SKM-1 treated with dmso at 0.1 percent for 144 hours (cell line): ENCODE measurements around the gene CRCP.
"Not testable (repeated sequence)": the region's sequence is repeated elsewhere in the genome, so short reads cannot be mapped to it uniquely, and the experiment has no call there.

Experiments
- DNase-seq: peaks from one replicate; lab custom pipeline; 2025; ENCODE audit not compliant: unreplicated experiment; lab: John Stamatoyannopoulos, UW

Gene CRCP

DNA sequence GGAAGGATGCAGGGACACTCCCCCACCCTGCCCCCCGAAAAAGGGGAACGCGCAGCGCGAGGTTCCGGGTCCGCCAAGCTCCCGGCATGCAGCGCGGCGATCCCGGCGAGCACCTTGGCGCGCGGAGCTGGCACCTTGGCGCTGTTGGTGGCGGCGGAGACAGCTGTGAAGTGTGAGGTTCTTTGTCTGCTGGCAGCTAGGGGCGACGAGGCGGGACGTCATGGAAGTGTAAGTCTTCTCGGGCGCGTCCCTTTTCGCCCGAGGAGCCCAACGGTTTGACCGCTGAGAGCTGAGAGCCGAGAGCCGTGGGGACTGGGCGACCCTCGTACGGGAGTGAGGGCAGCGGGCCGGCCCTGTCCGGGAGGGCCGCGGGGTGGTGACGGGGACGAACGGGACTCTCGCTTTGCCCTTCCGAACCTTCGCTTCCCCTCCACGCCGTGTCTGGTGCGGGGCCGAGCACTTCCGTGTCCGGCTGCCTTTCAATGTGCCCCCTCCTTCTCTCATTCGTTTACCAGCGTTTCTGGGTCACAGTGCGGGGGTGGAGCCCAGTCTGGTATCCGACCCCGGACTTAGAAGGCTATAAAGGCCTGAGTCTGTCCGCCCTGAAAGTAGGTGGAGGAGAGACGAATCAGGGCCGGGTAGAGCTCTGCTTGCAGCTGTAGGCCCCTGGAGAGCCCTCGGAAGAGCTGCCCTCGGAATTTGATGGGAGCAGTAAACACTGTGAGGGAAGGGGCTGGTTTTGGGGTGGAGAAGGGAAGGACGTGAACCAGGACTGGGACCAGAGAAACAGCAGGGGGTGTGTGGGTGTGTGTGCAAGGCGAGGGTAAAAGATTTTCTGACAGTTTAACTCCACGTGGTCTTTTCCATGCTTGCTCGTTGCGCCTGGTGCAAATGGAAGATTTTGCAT, at the start of gene CRCP:
CRCP (plus strand) TSS at position 105 of the 907 bp plus-strand sequence; CDS start at position 221, 116 bp downstream.
- DNase-seq = peak; percentile 72

DNA sequence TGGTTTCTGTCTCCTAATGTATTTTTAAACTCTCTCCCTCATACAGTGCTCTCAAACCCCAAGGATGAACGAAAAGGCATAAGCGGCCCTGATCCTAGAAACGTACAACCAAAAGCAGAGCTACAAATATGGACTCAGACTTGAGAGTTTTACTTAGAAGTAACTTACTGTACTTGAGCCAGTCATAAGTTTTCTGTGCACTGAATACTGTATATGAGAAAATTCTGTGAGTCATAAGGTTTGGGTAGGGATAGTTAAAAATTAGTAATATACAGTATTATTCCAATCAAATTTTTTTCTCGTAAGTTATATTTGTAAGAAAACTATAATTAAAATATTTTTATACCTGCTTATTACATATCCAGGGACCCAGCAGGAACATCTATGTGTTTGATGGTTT, 44.9 kb upstream of the CRCP start:
- DNase-seq = no peak

DNA sequence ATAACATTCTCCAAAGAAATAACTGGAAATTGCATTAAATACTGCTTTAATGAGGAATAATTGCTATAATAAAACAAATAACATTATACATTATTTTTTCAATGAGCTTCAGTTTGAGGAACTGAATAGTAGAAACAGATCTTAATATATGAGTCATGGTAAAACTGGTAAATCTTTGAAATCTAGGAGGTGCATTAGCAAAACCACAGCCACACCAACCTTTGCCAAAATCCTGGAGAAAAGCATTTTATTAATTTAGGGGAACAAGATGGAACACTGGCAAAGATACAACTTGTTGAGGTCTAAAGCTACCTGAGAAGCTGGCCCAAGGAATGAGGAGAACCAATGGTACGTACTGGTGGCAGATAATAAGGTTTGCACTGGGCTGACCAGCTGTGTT, 44.4 kb upstream of the CRCP start:
- DNase-seq = no peak

DNA sequence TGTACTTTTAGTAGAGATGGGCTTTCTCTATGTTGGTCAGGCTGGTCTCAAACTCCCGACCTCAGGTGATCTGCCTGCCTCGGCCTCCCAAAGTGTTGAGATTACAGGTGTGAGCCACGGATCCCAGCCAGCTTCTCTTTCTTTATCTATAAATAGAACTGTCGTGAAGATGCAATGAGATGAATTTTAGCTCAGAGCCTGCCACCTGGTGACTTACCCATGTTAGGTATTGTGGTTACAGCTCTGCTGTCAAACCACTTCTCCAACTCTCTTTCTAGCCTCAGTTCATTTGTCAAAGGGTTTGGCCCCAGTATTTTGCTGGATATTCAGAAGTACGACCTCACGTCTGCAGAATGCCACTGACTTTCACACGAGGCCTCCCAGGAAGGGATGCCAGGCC, 42.4 kb upstream of the CRCP start:
- DNase-seq = not testable (repeated sequence)

DNA sequence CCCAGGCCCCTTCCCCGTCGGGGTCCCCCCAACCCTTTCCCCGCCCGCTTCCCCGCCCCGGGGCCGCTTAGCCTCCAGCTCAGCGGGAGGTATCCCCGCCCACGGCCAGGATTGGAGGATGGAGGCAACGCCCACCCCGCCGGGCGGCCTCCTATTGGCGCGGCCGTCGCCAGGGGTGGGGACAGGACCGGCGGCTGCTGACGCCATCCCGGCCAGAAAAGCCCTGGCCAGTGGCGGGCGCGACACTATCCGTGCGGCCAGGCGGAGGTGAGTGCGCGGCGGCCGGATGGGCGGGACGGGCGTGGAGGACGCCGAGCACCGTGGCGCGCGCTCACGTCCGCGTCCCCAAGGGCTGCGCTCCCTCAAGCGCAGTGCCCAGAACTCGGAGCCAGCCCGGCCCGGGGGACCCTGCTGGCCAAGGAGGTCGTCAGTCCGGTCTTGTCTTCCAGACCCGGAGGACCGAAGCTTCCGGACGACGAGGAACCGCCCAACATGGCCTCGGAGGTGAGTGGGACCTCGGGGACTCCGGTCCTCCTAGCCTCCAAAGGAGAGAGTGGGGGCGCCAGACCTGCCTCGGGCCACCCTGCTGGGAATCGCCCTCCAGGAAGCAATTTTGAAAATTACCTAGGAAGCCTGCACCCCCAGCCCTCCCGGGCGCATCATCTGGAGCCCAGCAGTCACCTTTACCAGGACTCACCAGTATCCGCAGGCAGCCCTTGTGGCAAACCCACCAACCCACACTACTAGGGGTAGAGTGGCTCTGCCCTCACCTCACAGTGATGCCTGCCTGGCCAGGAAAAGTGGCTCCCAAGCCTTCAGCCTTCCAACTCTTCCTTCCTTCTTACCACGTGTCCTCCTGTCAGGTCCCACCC, 38.8 kb upstream of the CRCP start, which contains the start of gene ASL:
ASL (plus strand) TSS at position 230 of the 872 bp plus-strand sequence; CDS start at position 493, 263 bp downstream.
- peak; percentile 86 for DNase-seq

DNA sequence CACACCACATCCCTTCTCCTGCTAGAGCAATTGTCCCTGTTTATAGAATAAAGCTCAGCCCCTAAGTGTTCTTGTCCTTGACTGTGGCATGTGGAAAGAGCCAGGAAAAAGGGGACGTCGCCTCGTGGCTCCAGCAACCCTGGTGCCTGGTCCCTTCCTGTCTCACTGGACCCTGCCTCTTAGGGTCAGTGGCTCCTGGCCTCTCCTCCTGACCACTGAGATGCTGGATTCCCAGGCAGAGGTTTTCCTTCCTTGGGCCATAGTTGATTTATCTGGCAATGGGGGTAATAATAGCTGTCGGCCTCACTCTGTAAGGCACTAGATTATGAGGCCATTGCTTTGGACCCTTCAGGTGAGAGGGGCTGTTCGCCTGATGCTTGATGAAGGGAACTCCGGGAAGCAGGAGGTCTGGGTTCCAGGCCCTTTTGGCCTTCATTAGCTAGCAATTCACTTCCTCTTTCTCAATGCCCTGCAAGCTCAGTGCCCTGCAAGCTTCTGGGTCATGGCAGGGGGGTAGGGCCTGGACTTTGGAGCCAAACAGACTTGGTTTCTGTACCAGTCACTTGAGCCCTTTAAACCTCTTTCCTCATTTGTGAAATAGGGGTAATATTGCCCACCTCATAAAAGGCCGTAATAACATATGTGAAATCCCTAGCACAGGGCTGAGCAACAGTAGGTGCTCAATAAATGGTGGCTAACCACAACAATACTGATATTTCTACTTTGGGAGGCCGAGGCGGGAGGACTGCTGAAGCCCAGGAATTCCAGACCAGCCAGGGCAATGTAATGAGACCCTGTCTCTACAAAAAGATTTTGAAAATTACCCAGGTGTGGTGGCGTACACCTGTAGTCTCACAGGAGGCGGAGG, 38.0 kb upstream of the CRCP start:
- peak; percentile 30 for DNase-seq

DNA sequence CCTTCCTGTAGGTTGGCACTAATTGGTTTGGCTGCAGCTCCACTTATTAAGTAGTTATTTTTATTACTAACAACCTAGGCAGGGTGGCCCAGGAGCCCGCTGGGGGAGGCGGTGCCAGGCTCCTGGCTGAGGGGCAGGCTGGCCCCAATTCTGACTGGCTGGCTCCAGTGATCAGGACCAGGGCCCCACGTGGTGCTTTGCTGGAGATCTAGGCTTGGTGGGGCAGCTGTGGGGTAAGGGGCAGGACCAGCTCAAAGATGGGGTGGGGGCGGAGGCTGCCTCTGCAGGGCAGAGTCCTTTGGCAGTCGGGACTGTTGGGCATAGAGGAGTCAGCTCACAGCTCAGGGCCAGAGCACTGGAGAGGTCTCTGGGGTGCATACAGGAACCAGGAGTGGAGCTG, 36.6 kb upstream of the CRCP start:
- DNase-seq = no peak

DNA sequence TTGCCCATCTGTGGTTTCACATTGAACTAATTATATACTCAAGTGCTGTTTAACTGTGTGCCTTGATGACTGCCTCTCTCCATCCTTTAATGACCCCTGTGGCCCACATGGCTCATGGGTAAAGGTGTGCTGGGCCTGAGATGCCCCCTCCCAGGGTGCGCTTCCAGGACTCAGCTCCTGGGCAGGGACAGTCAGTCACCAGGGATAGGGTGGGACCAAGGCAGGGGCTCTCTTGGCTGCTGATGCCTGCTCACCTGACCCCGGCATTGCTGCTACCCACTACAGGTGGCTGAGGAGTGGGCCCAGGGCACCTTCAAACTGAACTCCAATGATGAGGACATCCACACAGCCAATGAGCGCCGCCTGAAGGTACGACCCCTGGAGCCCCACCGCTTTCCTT, 32.6 kb upstream of the CRCP start:
- DNase-seq = no peak

DNA sequence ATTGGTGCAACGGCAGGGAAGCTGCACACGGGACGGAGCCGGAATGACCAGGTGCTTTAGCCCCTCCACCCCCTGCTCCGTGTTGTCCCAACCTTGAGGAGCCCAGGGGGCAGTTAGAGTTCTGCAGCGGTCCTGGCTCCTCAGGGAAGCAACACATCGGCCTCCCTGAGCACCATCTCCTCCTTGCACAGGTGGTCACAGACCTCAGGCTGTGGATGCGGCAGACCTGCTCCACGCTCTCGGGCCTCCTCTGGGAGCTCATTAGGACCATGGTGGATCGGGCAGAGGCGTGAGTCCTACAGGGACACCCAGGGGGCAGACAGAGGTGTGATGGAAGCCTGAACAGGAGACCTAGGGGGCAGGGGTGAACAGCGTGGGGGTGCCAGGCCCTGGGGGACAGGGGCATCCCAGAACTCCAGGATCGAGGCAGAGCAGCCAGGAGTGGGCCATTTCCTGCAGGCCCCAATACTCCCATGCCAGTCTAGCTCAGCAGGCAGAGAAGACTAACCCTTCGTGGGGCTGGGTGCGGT, 31.7 kb upstream of the CRCP start:
- DNase-seq = no peak

DNA sequence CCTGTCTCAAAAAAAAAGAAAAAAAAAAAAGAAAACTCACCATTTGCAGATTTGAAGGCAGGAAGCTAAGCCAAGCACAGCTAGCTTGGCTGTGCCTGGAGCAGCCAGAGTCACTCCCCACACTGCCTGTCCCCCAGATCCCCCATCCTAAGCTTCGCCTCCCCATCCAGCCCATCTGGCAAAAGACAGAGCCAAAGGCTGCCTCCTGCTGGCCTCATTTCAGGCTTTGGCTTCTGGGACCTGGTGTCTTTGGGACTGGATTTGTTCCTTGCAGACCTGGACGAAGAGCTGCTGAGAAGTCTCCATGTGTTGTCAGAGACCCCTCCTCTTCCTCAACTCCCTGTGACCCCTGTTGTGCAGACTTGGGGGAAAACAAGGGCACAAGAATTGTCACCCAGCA, 31.0 kb upstream of the CRCP start:
- DNase-seq = no peak

DNA sequence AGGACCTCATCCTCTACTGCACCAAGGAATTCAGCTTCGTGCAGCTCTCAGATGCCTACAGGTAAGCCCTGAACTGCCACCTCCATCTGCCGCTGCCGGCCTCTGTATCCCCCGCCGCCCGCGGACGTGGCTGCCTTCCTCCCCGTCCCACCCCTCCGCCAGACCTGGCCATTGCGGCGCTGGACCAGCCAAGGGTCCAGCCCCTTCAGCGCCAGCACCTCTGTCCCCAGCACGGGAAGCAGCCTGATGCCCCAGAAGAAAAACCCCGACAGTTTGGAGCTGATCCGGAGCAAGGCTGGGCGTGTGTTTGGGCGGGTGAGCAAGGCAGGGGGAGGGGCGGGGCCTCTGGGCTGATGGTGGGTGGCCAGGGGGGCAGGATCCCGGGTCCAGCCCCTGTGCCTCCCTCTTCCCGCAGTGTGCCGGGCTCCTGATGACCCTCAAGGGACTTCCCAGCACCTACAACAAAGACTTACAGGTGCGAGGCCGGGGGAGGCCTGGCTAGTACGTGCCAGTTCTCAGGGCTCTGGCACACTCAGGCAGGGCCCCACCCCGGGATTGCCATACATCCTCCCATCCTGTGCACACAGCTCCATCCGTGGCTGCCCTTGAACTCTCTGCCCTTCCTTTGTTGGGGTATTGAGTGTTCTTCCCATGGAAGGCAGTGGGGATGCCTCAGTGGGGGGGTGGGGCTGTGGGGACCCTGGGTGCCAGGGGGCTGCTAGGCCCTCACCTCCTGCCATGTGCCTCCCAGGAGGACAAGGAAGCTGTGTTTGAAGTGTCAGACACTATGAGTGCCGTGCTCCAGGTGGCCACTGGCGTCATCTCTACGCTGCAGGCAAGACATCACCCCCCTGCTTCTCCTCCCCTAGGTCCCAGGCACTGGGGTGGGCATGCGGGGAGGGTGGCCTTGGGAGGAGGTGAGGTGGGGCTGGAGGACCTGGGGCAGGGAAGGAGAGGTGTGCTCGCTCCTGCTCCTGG, 25.5 kb upstream of the CRCP start:
- DNase-seq = no peak

DNA sequence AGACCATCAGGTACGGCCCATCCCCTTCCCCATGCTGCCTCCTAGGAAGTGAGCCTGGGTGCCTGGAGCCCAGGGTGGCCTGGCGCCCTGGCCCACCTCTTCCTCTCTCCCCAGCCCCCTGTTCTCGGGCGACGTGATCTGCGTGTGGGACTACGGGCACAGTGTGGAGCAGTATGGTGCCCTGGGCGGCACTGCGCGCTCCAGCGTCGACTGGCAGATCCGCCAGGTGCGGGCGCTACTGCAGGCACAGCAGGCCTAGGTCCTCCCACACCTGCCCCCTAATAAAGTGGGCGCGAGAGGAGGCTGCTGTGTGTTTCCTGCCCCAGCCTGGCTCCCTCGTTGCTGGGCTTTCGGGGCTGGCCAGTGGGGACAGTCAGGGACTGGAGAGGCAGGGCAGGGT, 22.0 kb upstream of the CRCP start:
- no peak for DNase-seq

DNA sequence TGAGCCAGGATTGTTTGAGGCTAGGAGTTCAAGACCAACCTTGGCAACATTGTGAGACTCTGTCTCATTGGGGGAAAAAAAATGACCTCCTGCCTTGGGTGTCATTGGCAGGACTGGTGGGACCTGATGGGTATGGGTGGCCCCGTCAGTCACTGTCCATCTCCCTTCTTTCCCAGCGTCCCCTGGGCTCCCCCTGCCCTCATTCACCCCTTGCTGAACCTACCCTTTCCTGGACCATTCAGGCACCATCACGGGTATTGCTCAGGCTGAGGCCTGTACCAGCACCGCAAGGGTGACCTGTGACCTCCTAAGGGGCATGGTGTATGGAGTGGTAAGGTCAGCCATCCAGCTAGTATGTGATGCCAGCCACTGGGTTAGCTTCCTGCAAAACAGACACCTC, 19.6 kb upstream of the CRCP start:
- no peak for DNase-seq

DNA sequence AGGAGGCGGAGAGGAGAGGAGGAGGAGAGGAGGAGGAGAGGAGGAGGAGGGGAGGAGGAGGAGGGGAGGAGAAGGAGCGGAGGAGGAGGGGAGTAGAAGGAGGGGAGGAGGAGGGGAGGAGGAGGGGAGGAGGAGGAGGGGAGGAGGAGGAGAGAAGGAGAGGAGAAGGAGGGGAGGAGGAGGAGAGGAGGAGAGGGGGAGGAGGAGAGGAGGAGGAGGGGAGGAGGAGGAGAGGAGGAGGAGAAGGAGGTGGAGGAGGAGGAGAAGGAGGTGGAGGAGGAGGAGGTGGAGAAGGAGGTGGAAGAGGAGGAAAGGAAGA, 15.5 kb upstream of the CRCP start:
- no peak for DNase-seq

DNA sequence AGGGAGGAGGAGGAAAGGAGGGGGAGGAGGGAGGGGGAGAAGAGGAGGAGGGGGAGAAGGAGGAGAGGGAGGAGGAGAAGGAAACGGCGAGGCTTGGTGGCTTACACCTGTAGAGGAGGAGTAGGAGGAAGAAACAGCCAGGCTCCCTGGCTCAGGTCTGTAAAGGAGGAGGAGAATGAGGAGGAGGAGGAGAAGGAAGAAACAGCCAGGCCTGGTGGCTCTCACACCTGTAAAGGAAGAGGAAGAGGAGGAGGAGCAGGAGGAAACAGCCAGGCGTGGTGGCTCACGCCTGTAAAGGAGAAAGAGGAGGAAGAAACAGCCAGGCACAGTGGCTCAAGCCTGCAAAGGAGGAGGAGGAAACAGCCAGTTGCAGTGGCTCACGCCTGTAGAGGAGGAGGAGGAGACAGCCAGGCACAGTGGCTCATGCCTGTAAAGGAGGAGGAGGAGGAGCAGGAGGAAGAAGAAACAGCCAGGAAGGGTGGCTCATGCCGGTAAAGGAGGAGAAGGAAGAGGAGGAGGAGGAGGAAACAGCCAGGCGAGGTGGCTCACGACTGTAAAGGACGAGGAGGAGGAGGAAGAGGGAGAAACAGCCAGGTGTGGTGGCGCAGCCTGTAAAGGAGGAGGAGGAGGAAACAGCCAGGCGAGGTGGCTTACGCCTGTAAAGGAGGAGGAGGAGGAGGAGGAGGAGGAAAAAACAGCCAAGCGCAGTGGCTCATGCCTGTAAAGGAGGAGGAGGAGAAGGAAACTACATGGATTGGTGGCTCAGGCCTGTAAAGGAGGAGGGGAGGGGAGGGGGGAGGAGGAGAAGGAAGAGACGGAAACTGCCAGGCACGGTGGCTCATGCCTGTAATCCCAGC, 14.9 kb upstream of the CRCP start:
- DNase-seq = peak; percentile 73

DNA sequence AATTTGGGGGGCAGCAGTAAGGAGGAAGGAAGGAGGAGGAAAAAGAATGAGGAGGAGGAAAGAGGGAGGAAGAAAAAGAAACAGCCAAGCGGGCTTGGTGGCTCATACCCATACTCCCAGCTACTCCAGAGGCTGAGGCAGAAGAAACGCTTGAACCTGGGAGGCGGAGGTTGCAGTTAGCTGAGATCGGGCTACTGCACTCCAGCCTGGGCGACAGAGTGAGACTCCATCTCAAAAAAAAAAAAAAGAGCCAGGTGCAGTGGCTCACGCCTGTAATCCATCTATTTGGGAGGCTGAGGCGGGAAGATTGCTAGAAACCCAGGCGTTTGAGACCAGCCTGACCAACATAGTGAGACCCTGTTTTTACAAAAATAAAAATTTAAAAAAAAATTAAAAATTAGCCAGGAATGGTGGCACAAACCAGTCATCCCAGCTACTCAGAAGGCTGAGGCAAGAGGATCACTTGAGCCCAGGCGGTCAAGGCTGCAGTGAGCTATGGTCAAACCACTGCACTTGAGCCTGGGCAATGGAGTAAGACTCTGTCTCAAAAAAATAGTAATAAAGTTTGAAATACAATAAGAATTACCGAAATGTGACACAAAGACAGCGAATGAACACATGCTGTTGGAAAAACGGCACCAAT, 14.1 kb upstream of the CRCP start:
- DNase-seq = no peak

DNA sequence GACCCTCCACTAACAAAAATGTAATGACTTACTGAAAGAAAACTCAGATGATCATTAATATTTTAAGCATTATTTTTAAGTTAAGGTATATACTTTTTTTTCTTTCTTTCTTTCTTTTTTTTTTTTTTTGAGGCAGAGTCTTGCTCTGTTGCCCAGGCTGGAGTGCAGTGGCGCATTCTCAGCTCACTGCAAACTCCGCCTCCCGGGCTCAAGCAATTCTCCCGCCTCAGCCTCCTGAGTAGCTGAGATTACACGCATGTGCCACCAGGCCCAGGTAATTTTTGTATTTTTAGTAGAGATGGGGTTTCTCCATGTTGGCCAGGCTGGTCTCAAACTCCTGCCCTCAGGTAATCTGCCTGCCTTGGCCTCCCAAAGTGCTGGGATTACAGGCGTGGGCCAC, 12.5 kb upstream of the CRCP start:
- DNase-seq = not testable (repeated sequence)

DNA sequence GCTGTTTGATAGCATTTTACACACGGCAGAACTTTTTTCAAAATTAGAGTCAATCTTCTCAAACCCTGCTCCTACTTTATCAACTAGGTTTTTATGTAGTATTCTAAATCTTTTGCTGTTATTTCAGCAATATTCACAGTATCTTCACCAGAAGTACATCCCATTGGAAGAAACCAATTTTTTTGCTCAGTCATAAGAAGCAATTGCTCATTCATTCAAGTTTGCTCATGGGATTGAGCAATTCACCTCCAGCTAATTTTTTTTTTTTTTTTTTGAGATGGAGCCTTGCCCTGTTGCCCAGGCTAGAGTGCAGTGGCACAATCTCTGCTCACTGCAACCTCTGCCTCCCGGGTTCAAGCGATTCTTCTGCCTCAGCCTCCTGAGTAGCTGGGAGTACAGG, 10.7 kb upstream of the CRCP start:
- DNase-seq = not testable (repeated sequence)
